HepG2 (cell line): ENCODE measurements around the gene GAS2L2. TPM values are rescaled to one million over a fixed set of nuclear protein-coding genes. Genes with fewer than 3 reads are reported as not detected.

Source experiments
- ISX ChIP-seq: sonication (generic); formaldehyde crosslinking; conservative IDR thresholded peaks from 2 replicates; pipeline ENCODE4 v1.5.0; 2020; ENCODE audit warnings: missing genetic modification reagents
- KMT2A ChIP-seq: sonication (generic); formaldehyde crosslinking; IDR thresholded peaks from 2 replicates; pipeline ENCODE4 v1.4.0; 2020; ENCODE audit warnings: missing genetic modification reagents
- MYNN ChIP-seq: sonication (generic); formaldehyde crosslinking; IDR thresholded peaks from 2 replicates; pipeline ENCODE4 v1.4.0; 2020; ENCODE audit warnings: mild to moderate bottlenecking, low read depth, missing genetic modification reagents
- RARA ChIP-seq: IDR thresholded peaks from 2 replicates; pipeline ENCODE4 v1.6.1; 2016; ENCODE audit warnings: missing genetic modification reagents, missing compliant biosample characterization
- REXO4 ChIP-seq: sonication (generic); formaldehyde crosslinking; IDR thresholded peaks from 2 replicates; pipeline ENCODE4 v1.8.0; 2022; ENCODE audit warnings: missing genetic modification reagents, mild to moderate bottlenecking, borderline replicate concordance
- SUZ12 ChIP-seq: fragments of 150-350 bp; IDR thresholded peaks from 2 replicates; pipeline ENCODE4 v1.6.1; 2014; ENCODE audit warnings: low read depth, low read length
- ZFY ChIP-seq: sonication (generic); formaldehyde crosslinking; IDR thresholded peaks from 2 replicates; pipeline ENCODE4 v1.4.0; 2020; ENCODE audit warnings: missing genetic modification reagents
- ZNF44 ChIP-seq: sonication (generic); formaldehyde crosslinking; IDR thresholded peaks from 2 replicates; pipeline ENCODE4 v1.5.1; 2020; ENCODE audit warnings: mild to moderate bottlenecking, missing genetic modification reagents
- ZNF616 ChIP-seq: sonication (generic); formaldehyde crosslinking; IDR thresholded peaks from 2 replicates; pipeline ENCODE4 v1.5.0; 2020; ENCODE audit warnings: low read depth, mild to moderate bottlenecking, missing genetic modification reagents
- ZNF768 ChIP-seq: sonication (generic); formaldehyde crosslinking; IDR thresholded peaks from 2 replicates; pipeline ENCODE4 v1.4.0; 2020; ENCODE audit warnings: missing genetic modification reagents
- ZNF891 ChIP-seq: sonication (generic); formaldehyde crosslinking; IDR thresholded peaks from 2 replicates; pipeline ENCODE4 v1.5.0; 2020; ENCODE audit warnings: mild to moderate bottlenecking, missing genetic modification reagents
- polyA plus RNA-seq, 8 experiments: library from polyadenylated mRNA; depleted of rRNA in 3 of 8; stranded (reverse) in 7 of 8; unstranded in 1 of 8; fragments of >200 nt; fragmentation: Illumina TruSeq in 4 of 8; extraction: Trizol in 4 of 8; gene quantifications; 2 replicates each; pipeline versions ENCODE4 v1.2.1 to v1.2.3, GENCODE V29; 2011 to 2016; ENCODE audit warnings: low read depth in 4 of 8, missing spikeins in 1 of 8, mixed read lengths in 1 of 8; ENCODE audit not compliant: insufficient read depth in 1 of 8
- total RNA-seq, 5 experiments: library from RNA; depleted of rRNA; stranded (reverse); fragments of >200 nt; fragmentation: Illumina TruSeq; extraction: Trizol; gene quantifications; 2 replicates each; pipeline ENCODE4 v1.2.3, GENCODE V29; 2016; ENCODE audit warnings: low read depth in 1 of 5
- TF ChIP-seq, protein P1 (sequence below): sonication (generic); formaldehyde crosslinking; IDR thresholded peaks from 2 replicates; pipeline ENCODE4 v1.4.0; 2020; ENCODE audit warnings: missing genetic modification reagents
- TF ChIP-seq, protein P2 (sequence below): sonication (generic); formaldehyde crosslinking; IDR thresholded peaks from one replicate; pipeline ENCODE4 v1.5.1; 2020; ENCODE audit warnings: mild to moderate bottlenecking, missing genetic modification reagents; ENCODE audit errors: not compliant biosample characterization
- TF ChIP-seq, protein P3 (sequence below): sonication (generic); formaldehyde crosslinking; IDR thresholded peaks from 2 replicates; pipeline ENCODE4 v1.5.0; 2020; ENCODE audit warnings: mild to moderate bottlenecking, missing genetic modification reagents, borderline replicate concordance

Gene GAS2L2
- total and polyA plus RNA-seq, 2 of the 13 experiments (the other 11 are each of a cell fraction or from before 2014, with no cell fraction given): not detected

DNA sequence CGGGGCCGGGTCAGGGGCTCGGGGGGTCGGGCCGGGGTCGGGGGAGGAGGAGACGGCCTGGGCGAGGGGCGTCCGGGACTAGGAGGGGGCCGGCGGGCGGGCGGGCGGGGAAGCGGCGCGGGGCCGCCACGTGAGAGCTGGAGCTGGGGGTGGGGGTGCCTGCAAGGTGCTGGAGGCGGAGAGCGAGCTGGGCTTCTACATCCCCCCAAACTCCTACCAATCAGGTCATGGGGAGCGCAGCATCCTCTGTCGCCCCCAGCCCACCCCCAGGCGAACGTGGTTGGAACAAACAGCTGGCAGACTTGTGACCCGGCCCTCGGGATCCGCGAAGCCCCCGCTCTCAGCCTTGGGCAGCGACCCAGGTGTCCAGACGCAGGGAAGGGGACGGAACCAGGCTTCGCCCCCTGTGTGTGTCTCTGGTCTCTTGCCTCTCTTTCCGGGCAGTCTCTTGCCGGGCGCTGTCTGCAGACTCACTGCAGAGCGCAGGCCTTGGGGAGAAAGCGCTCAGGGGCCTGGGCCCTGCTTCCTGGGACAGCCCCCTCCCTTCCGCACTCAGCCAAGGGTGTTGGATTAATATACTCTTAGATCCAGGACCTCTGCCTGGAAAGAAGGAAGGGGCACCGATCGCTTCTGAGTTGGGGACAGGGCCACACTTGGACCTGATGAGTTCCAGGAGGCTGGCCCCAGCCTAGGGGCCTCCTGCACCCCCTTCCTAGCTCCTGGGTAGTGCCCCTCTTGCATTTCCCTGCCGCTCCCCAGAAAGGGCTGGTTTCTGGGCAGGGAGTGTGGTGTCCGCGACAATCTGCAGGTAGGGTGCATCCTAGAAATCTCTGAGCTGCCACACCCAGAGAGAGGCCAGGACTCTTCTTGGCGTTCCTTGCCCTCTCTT lies 20.9 kb downstream of the GAS2L2 start (continued):
- TF ChIP-seq, protein P1, sequence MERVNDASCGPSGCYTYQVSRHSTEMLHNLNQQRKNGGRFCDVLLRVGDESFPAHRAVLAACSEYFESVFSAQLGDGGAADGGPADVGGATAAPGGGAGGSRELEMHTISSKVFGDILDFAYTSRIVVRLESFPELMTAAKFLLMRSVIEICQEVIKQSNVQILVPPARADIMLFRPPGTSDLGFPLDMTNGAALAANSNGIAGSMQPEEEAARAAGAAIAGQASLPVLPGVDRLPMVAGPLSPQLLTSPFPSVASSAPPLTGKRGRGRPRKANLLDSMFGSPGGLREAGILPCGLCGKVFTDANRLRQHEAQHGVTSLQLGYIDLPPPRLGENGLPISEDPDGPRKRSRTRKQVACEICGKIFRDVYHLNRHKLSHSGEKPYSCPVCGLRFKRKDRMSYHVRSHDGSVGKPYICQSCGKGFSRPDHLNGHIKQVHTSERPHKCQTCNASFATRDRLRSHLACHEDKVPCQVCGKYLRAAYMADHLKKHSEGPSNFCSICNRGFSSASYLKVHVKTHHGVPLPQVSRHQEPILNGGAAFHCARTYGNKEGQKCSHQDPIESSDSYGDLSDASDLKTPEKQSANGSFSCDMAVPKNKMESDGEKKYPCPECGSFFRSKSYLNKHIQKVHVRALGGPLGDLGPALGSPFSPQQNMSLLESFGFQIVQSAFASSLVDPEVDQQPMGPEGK (CRISPR knock-in tag): peak; percentile 57
- TF ChIP-seq RARA (CRISPR knock-in tag): no peak
- peak; percentile 77; the same call in 1 of the 2 replicates for TF ChIP-seq ZNF768 (CRISPR knock-in tag)
- TF ChIP-seq REXO4 (CRISPR knock-in tag): no peak
- no peak for TF ChIP-seq MYNN (CRISPR knock-in tag)
- peak; percentile 61; the same call in 1 of the 2 replicates for TF ChIP-seq ZNF891 (CRISPR knock-in tag)
- TF ChIP-seq, protein P2, sequence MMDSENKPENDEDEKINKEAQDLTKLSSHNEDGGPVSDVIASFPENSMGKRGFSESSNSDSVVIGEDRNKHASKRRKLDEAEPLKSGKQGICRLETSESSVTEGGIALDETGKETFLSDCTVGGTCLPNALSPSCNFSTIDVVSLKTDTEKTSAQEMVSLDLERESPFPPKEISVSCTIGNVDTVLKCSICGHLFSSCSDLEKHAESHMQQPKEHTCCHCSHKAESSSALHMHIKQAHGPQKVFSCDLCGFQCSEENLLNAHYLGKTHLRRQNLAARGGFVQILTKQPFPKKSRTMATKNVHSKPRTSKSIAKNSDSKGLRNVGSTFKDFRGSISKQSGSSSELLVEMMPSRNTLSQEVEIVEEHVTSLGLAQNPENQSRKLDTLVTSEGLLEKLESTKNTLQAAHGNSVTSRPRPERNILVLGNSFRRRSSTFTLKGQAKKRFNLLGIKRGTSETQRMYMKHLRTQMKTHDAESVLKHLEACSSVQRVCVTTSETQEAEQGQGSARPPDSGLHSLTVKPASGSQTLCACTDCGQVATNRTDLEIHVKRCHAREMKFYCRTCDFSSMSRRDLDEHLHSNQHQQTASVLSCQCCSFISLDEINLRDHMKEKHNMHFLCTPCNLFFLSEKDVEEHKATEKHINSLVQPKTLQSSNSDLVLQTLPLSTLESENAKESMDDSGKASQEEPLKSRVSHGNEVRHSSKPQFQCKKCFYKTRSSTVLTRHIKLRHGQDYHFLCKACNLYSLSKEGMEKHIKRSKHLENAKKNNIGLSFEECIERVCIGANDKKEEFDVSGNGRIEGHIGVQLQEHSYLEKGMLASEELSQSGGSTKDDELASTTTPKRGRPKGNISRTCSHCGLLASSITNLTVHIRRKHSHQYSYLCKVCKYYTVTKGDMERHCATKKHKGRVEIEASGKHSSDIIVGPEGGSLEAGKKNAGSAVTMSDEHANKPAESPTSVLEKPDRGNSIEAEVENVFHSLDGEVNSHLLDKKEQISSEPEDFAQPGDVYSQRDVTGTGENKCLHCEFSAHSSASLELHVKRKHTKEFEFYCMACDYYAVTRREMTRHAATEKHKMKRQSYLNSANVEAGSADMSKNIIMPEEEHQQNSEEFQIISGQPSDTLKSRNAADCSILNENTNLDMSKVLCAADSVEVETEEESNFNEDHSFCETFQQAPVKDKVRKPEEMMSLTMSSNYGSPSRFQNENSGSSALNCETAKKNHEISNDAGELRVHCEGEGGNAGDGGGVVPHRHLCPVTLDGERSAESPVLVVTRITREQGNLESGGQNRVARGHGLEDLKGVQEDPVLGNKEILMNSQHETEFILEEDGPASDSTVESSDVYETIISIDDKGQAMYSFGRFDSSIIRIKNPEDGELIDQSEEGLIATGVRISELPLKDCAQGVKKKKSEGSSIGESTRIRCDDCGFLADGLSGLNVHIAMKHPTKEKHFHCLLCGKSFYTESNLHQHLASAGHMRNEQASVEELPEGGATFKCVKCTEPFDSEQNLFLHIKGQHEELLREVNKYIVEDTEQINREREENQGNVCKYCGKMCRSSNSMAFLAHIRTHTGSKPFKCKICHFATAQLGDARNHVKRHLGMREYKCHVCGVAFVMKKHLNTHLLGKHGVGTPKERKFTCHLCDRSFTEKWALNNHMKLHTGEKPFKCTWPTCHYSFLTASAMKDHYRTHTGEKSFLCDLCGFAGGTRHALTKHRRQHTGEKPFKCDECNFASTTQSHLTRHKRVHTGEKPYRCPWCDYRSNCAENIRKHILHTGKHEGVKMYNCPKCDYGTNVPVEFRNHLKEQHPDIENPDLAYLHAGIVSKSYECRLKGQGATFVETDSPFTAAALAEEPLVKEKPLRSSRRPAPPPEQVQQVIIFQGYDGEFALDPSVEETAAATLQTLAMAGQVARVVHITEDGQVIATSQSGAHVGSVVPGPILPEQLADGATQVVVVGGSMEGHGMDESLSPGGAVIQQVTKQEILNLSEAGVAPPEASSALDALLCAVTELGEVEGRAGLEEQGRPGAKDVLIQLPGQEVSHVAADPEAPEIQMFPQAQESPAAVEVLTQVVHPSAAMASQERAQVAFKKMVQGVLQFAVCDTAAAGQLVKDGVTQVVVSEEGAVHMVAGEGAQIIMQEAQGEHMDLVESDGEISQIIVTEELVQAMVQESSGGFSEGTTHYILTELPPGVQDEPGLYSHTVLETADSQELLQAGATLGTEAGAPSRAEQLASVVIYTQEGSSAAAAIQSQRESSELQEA (CRISPR knock-in tag): no peak
- TF ChIP-seq, protein P3, sequence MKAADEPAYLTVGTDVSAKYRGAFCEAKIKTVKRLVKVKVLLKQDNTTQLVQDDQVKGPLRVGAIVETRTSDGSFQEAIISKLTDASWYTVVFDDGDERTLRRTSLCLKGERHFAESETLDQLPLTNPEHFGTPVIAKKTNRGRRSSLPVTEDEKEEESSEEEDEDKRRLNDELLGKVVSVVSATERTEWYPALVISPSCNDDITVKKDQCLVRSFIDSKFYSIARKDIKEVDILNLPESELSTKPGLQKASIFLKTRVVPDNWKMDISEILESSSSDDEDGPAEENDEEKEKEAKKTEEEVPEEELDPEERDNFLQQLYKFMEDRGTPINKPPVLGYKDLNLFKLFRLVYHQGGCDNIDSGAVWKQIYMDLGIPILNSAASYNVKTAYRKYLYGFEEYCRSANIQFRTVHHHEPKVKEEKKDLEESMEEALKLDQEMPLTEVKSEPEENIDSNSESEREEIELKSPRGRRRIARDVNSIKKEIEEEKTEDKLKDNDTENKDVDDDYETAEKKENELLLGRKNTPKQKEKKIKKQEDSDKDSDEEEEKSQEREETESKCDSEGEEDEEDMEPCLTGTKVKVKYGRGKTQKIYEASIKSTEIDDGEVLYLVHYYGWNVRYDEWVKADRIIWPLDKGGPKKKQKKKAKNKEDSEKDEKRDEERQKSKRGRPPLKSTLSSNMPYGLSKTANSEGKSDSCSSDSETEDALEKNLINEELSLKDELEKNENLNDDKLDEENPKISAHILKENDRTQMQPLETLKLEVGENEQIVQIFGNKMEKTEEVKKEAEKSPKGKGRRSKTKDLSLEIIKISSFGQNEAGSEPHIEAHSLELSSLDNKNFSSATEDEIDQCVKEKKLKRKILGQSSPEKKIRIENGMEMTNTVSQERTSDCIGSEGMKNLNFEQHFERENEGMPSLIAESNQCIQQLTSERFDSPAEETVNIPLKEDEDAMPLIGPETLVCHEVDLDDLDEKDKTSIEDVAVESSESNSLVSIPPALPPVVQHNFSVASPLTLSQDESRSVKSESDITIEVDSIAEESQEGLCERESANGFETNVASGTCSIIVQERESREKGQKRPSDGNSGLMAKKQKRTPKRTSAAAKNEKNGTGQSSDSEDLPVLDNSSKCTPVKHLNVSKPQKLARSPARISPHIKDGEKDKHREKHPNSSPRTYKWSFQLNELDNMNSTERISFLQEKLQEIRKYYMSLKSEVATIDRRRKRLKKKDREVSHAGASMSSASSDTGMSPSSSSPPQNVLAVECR (CRISPR knock-in tag): 0 out of 2 replicates have a peak, but pooled peaks have one; percentile 2
- no peak for TF ChIP-seq ISX (CRISPR knock-in tag)
- TF ChIP-seq SUZ12: no peak
- no peak for TF ChIP-seq ZNF44 (CRISPR knock-in tag)
- no peak for TF ChIP-seq ZNF616
- TF ChIP-seq ZFY (CRISPR knock-in tag): peak; percentile 48
- TF ChIP-seq KMT2A (CRISPR knock-in tag): 0 out of 2 replicates have a peak, but pooled peaks have one; percentile 22
